KOPT-K1 (cell line): ENCODE measurements around the gene ENPP7.

Experiments
- H3K27ac ChIP-seq: fragments of 200-600 bp; sonication (generic); 2 replicates; pipeline ENCODE4 v1.5.1; 2016; ENCODE audit warnings: antibody characterized with exemption, mild to moderate bottlenecking, low read depth, low read length; ENCODE audit not compliant: poor library complexity, severe bottlenecking
- H3K36me3 ChIP-seq: fragments of 200-600 bp; sonication (generic); 2 replicates; pipeline ENCODE4 v1.5.1; 2017; ENCODE audit warnings: antibody characterized with exemption, mild to moderate bottlenecking, low read length, moderate library complexity; ENCODE audit not compliant: insufficient read depth
- H3K9me3 ChIP-seq: fragments of 200-600 bp; sonication (generic); 2 replicates; pipeline ENCODE4 v1.5.1; 2017; ENCODE audit warnings: antibody characterized with exemption, low read length, mild to moderate bottlenecking; ENCODE audit not compliant: insufficient read depth, poor library complexity, severe bottlenecking

ENPP7 gene

DNA sequence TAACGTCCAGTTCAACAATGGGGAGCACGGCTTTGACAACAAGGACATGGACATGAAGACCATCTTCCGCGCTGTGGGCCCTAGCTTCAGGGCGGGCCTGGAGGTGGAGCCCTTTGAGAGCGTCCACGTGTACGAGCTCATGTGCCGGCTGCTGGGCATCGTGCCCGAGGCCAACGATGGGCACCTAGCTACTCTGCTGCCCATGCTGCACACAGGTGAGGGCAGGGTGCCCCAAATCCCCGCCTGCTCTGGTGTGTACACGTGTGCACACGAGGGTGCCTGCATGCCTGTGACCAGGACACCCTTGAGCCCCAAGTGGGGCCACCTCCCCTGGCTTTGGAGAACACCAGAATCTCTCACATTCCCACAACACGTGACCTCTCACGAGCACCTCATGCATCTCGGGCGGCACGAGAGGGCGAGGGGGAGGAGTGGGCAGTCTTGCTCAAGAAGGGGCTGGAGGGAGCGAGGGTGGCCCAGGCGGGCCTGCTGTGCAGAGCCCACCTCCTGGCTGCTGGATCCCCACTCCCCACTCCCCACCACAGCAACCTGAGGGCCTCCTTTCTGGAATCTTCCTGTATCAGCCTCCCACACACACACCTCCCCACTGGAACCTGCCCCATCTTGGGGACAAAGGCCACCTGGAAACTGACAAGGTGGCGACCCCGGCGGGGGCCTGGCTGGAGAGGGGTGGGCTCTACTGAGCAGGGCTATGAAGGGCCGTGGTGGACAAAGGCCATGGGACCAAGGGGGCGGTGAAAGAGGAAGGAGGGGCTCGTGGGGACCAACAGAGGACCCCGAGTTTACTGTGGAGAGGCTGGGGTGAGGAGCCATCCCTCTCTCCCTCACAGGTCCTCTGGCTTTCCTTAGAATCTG lies 6.5 kb downstream of the ENPP7 start:
- Histone ChIP-seq H3K9me3 (no peaks in the 10 kb centered on the region), H3K27ac (no peak overlapping the region), H3K36me3 (no peaks in the 10 kb centered on the region)

GRCh38 chr17:79737922-79738578 lies 7.3 kb downstream of the ENPP7 start:
- Histone ChIP-seq H3K9me3 (no peaks in the 10 kb centered on the region), H3K27ac (no peak overlapping the region), H3K36me3 (no peaks in the 10 kb centered on the region)

DNA sequence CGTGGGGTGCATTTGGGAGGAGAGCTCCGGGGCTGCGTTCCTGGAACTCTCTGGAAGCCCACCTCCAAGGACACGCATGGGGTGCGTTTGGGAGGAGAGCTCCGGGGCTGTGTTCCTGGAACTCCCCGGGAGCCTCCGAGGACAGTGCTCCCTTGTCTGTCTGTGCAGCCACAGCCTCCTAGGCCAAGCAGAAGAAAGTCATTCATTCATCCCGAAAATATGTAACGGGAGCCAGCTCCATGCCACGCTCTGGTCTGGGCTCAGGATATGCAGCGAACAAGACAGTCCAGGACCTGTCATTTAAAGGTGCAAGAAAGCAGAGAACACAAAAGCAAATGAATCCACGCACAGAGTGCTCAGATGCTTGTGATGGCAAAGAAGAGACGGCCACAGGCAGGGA lies 7.9 kb downstream of the ENPP7 start:
- Histone ChIP-seq H3K27ac (no peak overlapping the region), H3K9me3 (no peaks in the 10 kb centered on the region)

GRCh38 chr17:79739148-79740062 lies 8.7 kb downstream of the ENPP7 start:
- Histone ChIP-seq H3K36me3 (no peaks in the 10 kb centered on the region), H3K27ac (no peak overlapping the region), H3K9me3 (no peaks in the 10 kb centered on the region)

More for the DNA sequence above, 7.9 kb downstream of the ENPP7 start:
- H3K36me3 ChIP-seq = no peaks in the 10 kb centered on the region

DNA sequence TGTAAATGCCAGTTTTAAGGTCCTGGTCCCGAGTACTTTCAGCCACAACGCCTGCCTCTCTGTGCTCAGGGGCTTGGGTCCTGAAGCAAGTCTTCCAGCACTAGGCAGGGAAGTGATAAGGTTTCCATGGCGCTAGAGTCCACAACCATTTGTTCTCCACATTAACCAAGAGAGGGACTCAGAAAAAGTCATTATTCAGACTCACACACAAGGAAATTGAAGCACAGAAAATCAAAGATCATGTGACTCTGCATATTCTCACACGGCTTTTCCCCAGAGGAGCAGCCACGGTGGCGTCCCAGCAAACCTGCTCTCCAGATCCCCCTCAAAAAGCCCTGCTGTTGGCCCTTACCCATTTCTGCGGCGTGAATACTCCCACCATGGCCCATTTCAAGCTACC lies 9.7 kb downstream of the ENPP7 start:
- Histone ChIP-seq H3K36me3 (no peaks in the 10 kb centered on the region), H3K27ac (no peak overlapping the region), H3K9me3 (no peaks in the 10 kb centered on the region)

GRCh38 chr17:79741401-79741750 lies 10.6 kb downstream of the ENPP7 start:
- Histone ChIP-seq H3K27ac (no peak overlapping the region), H3K36me3 (no peaks in the 10 kb centered on the region), H3K9me3 (no peaks in the 10 kb centered on the region)

DNA sequence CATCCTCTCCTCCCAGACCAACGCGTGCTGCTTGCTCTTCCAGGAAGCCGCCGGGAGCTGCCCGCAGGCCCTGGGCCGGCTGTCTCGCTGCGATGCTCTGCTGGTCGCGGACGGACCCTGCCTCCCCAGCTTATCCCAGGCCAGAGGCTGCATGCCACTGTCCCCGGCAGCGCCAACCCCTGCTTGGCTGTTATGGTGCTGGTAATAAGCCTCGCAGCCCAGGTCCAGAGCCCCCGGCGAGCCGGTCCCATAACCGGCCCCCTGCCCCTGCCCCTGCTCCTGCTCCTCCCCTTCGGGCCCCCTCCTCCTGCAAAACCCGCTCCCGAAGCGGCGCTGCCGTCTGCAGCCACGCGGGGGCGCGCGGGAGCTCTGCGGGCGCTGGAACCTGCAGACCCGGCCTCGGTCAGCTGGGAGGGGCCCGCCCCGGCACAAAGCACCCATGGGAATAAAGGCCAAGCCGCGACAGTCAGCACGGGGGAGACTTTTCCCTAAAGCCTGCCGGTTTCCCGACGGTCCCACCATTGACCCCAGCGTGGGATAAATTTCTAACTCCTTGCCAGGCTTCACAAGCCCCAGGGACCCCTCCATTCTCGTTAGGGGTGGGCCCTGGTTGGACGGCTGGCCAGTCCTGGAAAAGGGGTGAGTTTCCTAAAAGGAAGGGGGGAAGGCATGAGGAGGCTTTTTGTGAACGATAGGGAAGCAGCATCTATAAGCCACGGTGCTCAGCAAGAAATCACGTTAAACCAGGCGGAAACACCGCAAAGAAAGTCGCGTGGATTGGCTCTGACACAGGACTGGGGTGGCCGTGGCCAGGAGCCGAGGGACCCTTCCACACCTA lies 11.2 kb downstream of the ENPP7 start:
- Histone ChIP-seq H3K27ac (no peak overlapping the region), H3K9me3 (no peaks in the 10 kb centered on the region), H3K36me3 (no peaks in the 10 kb centered on the region)

DNA sequence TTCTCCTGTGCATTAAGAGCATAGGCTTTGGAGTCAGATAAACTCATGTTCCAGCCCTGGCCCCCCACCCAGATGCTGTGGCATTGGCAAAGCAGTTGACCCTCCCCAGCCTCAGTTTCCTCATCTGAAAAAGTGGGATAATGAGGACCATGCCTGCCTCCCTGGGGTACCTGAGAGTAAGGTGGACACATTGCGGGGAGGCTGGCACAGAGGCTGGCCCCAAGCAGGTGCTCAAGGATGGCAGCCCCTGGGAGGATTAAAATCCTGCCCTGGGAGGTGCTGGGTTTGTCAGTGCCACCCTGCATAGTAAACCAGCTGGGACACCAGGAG lies 11.8 kb downstream of the ENPP7 start:
- H3K9me3 ChIP-seq = no peaks in the 10 kb centered on the region
- no peak overlapping the region for H3K27ac ChIP-seq
- H3K36me3 ChIP-seq = no peaks in the 10 kb centered on the region

DNA sequence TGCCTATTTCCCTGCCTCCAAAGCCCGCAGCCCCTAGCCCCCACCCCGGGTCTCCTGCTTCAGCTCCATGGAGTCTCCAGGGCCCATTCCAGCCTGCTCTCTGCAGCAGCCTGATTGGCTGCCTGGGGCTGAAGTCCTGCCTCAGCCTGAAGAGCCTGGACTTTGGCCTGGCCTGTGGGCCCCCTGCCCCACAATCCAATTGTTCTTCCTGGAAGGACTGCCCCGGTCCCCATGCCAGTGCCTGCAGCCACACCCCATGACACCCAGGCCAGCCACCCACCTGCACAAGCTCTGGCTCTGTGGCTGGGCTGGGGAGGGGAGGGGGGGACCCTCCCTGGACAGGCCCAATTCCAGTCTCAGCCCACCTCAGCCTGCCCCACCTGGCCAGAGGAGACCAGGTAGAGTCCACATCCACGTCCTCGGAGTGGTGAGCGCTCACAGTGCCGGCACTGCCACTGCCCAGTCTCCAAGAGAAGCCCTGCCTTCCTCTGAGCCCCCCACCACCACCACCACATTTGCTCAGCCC lies 12.3 kb downstream of the ENPP7 start:
- Histone ChIP-seq H3K36me3 (no peaks in the 10 kb centered on the region), H3K9me3 (no peaks in the 10 kb centered on the region), H3K27ac (no peak overlapping the region)

DNA sequence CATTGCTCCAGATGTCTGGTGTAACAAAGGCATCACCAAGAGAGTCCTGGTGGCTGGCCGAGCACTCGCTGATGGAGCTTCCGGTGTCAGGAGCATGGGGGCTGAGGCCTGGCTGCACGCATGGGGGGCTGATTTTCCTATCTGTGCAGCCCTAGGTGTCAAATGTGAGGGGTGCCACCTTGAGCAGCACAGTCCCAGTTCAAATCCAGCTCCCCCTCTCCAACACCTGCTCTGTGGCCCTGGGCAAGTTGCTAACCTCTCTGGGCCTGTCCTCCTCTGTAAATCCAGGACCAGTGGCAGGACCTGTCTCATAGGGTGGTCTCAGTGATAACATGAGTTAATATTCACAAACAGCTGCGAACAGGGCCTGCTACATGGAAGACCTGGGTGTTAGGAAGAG lies 12.9 kb downstream of the ENPP7 start:
- Histone ChIP-seq H3K9me3 (no peaks in the 10 kb centered on the region), H3K27ac (no peak overlapping the region), H3K36me3 (no peaks in the 10 kb centered on the region)

DNA sequence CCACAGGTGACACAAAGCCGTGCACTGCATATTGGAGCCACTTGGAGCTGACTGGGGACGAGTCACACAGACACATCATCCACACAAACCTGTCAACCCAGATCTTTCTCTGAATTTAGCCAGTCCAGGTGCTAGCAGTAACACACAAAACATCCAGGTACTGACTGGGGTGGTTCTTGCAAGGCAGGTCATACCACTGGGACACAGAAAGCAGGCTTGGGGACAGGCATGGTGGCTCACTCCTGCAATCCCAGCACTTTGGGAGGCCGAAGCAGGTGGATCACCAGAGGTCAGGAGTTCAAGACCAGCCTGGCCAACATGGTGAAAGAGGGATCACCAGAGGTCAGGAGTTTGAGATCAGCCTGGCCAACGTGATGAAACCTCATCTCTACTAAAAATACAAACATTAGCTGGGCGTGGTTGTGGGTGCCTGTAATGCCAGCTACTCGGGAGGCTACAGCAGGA lies 14.9 kb downstream of the ENPP7 start:
- Histone ChIP-seq H3K36me3 (no peaks in the 10 kb centered on the region), H3K9me3 (no peaks in the 10 kb centered on the region)

GRCh38 chr17:79746889-79747507 lies 16.3 kb downstream of the ENPP7 start:
- H3K27ac ChIP-seq = no peak overlapping the region
- H3K9me3 ChIP-seq = no peaks in the 10 kb centered on the region
- H3K36me3 ChIP-seq = no peaks in the 10 kb centered on the region

More for the DNA sequence above, 14.9 kb downstream of the ENPP7 start:
- H3K27ac ChIP-seq = peak overlapping the region; percentile 26

- no peaks in the 10 kb centered on the region for H3K9me3 ChIP-seq
- H3K27ac ChIP-seq = no peak overlapping the region
- H3K36me3 ChIP-seq = no peaks in the 10 kb centered on the region
Observed at GRCh38 chr17:79747508-79748294, 17.0 kb downstream of the ENPP7 start.
